Measurements from ENCODE around the gene NHLH1.

The NHLH1 gene

DNA sequence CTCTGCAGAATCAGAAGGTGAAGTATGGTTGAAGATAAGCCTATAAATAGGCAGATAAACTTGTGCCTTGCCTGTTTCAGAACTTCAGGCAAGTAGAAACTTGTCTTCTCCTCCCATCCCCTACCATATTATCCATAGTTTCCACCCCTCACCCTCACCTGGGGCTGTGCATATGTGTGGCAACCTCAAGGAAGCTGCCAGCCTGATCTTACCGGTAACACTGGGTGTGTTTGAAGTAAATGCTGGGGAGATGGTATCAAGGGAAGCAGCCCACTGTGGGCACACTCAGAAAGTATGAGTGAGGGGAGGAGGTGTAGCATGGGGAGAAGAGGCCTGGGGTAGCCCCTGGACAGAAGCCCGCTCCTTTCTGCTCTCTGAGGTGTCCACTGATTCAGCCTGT lies 48.0 kb downstream of the NHLH1 start:
- no peak for DNase-seq

- no peak for DNase-seq
Observed at GRCh38 chr1:160415696-160416290, 48.9 kb downstream of the NHLH1 start.

DNA sequence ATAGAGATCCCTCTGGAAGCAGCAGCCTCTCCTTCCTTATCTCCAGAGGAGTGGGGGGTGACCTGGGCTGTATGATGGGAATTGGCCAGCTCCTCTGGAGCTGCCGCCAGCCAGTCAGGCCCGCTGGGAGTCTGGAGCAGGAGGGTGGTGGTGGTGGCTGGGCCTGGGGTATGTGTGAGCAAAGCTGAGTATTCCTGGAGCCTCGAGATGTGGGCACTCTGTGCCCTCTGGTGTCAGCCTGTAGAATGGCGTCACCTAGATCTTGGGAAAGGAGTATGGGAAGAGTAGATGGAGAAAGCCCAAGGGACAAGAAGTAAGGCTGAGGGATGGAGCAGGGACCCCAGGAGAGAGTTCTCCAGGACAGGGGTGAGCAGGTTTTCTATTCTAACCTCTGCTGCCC lies 49.5 kb downstream of the NHLH1 start:
- DNase-seq, result no peak

GRCh38 chr1:160418483-160418882 lies 51.6 kb downstream of the NHLH1 start:
- no peak for DNase-seq

DNA sequence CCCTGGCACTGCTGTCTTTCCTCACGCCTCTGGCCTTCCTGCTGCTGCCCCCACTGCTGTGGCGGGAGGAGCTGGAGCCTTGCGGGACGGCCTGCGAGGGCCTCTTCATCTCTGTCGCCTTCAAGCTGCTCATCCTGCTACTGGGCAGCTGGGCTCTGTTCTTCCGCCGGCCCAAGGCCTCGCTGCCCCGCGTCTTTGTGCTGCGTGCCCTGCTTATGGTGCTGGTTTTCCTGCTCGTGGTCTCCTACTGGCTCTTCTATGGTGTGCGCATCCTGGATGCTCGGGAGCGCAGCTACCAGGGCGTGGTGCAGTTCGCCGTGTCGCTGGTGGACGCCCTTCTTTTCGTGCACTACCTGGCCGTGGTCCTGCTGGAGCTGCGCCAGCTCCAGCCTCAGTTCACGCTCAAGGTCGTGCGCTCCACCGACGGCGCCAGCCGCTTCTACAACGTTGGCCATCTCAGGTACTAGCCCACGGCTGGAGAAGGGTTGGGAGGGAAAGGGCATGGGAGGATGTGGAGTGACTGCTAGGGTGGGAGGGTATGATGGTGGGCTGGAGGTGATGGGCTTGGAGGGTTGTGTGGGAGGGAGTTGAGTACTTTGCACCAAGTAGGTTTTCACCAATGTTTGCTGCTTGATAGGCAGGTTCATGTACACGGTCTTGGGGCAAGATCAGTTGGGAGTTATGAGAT lies 52.4 kb downstream of the NHLH1 start:
- DNase-seq, result no peak

DNA sequence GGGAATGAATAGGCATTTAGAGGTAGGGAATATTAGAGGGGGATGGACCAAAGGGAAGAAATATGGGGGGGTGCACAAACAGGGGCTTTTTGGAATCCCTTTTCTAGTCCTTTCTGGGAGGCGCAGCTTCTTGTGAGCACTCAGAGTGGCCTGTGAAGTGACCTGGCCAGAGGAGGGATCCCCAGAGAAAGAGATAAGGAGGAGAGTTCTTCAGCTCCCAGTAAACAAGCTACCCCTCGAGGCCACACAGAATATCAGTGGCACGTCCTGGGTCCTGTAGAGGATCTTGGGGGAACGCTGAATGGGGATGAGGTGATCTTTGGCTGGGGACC lies 52.9 kb downstream of the NHLH1 start:
- DNase-seq, result no peak

- DNase-seq, result no peak
Observed at GRCh38 chr1:160420881-160421842, 54.3 kb downstream of the NHLH1 start.

- DNase-seq, result no peak
Observed at GRCh38 chr1:160421881-160422280, 55.0 kb downstream of the NHLH1 start.

Measured in NCI-H1105 (cell line).